ENCODE results near the gene FAM83F.

- TF ChIP-seq POLR2A (IDR thresholded peaks at IDR 0.05; ENCODE audit: low read length) (no peak), GATA1 (IDR thresholded peaks at IDR 0.05; ENCODE audit: low read depth, low read length) (no peak)
Observed at GRCh38 chr22:39956932-39957664, 37.7 kb upstream of the FAM83F start.
